ENCODE measurements around the gene CDC42BPG. TPM values are rescaled to one million over a fixed set of nuclear protein-coding genes. Genes with fewer than 3 reads are reported as not detected.
A peak's percentile ranks its signal among the peaks of the same experiment; 100 is the strongest.

The CDC42BPG gene
- total and polyA plus RNA-seq, 9 of the 15 experiments (the other 6 are each of a cell fraction or from before 2014, with no cell fraction given): 0.04 to 8.8 (median 2.1) TPM

DNA sequence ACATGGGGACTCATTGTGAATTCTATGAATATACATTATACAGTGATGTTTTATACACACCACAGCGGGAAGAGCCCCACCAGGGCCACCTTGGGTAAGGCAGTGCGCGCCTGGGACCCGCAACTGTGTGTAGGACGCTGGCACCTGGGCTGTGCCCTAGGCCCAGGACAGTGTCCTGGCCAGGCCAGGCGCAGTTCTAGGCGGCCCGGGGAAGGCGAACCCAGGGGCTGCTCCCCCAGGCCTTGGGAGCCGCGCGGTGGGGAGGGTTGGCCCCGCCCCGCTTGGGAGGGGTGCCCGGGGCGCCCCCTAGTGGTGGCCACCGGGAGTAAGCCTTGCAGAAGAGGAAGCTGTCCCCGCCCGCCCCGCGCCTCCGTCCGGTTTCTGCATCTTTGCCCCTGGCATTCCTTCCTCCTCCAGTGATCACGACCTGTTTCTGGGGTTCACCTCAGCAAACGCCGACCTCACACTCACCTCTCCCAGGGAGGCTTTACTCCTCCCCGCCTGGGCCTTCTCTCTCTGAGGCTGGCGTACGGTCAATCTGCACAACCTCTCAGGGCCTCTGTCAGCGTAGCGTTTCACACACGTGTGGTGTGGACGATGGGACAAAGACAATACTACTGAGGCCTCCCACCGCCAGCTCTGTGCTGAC is 43.4 kb upstream of the CDC42BPG start (continued):
- TF ChIP-seq TBP (optimal IDR thresholded peaks at IDR 0.05; ENCODE audit: low read depth, low read length): peak; percentile 40
- TF ChIP-seq ZNF165 (CRISPR knock-in tag; IDR thresholded peaks at IDR 0.05; ENCODE audit: borderline replicate concordance): no peak
- TF ChIP-seq GATAD2A (IDR thresholded peaks at IDR 0.05): peak; percentile 25; the same call in 1 of the 2 replicates
- no peak for TF ChIP-seq LARP7 (IDR thresholded peaks at IDR 0.05)
- no peak for TF ChIP-seq JUNB (CRISPR knock-in tag; conservative IDR thresholded peaks at IDR 0.05)
- TF ChIP-seq HDAC8 (tag; IDR thresholded peaks at IDR 0.05): no peak
- TF ChIP-seq SNIP1 (IDR thresholded peaks at IDR 0.05; ENCODE audit: low read depth): no peak
- TF ChIP-seq HCFC1 (IDR thresholded peaks at IDR 0.05; ENCODE audit: low read depth, low read length): peak; percentile 44; the same call in 1 of the 2 replicates
- TF ChIP-seq ZNF551 (CRISPR knock-in tag; IDR thresholded peaks at IDR 0.05): no peak
- TF ChIP-seq, protein P1, sequence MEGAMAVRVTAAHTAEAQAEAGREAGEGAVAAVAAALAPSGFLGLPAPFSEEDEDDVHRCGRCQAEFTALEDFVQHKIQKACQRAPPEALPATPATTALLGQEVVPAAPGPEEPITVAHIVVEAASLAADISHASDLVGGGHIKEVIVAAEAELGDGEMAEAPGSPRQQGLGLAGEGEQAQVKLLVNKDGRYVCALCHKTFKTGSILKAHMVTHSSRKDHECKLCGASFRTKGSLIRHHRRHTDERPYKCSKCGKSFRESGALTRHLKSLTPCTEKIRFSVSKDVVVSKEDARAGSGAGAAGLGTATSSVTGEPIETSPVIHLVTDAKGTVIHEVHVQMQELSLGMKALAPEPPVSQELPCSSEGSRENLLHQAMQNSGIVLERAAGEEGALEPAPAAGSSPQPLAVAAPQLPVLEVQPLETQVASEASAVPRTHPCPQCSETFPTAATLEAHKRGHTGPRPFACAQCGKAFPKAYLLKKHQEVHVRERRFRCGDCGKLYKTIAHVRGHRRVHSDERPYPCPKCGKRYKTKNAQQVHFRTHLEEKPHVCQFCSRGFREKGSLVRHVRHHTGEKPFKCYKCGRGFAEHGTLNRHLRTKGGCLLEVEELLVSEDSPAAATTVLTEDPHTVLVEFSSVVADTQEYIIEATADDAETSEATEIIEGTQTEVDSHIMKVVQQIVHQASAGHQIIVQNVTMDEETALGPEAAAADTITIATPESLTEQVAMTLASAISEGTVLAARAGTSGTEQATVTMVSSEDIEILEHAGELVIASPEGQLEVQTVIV (CRISPR knock-in tag; IDR thresholded peaks at IDR 0.05; ENCODE audit: borderline replicate concordance): no peak
- TF ChIP-seq ARHGAP35 (IDR thresholded peaks at IDR 0.05; ENCODE audit: partially characterized antibody): no peak
- TF ChIP-seq, protein P2, sequence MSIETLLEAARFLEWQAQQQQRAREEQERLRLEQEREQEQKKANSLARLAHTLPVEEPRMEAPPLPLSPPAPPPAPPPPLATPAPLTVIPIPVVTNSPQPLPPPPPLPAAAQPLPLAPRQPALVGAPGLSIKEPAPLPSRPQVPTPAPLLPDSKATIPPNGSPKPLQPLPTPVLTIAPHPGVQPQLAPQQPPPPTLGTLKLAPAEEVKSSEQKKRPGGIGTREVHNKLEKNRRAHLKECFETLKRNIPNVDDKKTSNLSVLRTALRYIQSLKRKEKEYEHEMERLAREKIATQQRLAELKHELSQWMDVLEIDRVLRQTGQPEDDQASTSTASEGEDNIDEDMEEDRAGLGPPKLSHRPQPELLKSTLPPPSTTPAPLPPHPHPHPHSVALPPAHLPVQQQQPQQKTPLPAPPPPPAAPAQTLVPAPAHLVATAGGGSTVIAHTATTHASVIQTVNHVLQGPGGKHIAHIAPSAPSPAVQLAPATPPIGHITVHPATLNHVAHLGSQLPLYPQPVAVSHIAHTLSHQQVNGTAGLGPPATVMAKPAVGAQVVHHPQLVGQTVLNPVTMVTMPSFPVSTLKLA (conservative IDR thresholded peaks at IDR 0.05): peak in 1 of 2 experiments; percentile 74; a peak in 2 of 4 replicates
- TF ChIP-seq, protein P3, sequence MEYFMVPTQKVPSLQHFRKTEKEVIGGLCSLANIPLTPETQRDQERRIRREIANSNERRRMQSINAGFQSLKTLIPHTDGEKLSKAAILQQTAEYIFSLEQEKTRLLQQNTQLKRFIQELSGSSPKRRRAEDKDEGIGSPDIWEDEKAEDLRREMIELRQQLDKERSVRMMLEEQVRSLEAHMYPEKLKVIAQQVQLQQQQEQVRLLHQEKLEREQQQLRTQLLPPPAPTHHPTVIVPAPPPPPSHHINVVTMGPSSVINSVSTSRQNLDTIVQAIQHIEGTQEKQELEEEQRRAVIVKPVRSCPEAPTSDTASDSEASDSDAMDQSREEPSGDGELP (CRISPR knock-in tag; IDR thresholded peaks at IDR 0.05; ENCODE audit: borderline replicate concordance): peak; percentile 79
- no peak for TF ChIP-seq ERF (CRISPR knock-in tag; IDR thresholded peaks at IDR 0.05)
- TF ChIP-seq, protein P4, sequence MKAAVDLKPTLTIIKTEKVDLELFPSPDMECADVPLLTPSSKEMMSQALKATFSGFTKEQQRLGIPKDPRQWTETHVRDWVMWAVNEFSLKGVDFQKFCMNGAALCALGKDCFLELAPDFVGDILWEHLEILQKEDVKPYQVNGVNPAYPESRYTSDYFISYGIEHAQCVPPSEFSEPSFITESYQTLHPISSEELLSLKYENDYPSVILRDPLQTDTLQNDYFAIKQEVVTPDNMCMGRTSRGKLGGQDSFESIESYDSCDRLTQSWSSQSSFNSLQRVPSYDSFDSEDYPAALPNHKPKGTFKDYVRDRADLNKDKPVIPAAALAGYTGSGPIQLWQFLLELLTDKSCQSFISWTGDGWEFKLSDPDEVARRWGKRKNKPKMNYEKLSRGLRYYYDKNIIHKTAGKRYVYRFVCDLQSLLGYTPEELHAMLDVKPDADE (conservative IDR thresholded peaks at IDR 0.05; ENCODE audit: control insufficient read depth, low read depth, low read length): peak; percentile 40; the same call in 1 of the 2 replicates
- no peak for TF ChIP-seq TAF9B (IDR thresholded peaks at IDR 0.05; ENCODE audit: partially characterized antibody)
- TF ChIP-seq NCOA2 (IDR thresholded peaks at IDR 0.05; ENCODE audit: partially characterized antibody in 2 of 2): no peak
- TF ChIP-seq, protein P5, sequence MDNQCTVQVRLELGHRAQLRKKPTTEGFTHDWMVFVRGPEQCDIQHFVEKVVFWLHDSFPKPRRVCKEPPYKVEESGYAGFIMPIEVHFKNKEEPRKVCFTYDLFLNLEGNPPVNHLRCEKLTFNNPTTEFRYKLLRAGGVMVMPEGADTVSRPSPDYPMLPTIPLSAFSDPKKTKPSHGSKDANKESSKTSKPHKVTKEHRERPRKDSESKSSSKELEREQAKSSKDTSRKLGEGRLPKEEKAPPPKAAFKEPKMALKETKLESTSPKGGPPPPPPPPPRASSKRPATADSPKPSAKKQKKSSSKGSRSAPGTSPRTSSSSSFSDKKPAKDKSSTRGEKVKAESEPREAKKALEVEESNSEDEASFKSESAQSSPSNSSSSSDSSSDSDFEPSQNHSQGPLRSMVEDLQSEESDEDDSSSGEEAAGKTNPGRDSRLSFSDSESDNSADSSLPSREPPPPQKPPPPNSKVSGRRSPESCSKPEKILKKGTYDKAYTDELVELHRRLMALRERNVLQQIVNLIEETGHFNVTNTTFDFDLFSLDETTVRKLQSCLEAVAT (IDR thresholded peaks at IDR 0.05): no peak
- no peak for TF ChIP-seq FOXM1 (IDR thresholded peaks at IDR 0.05; ENCODE audit: low read depth)
- TF ChIP-seq FOXM1 (CRISPR knock-in tag; IDR thresholded peaks at IDR 0.05; ENCODE audit: low read depth): no peak
- TF ChIP-seq ASH1L (IDR thresholded peaks at IDR 0.05; ENCODE audit: borderline replicate concordance, low read depth, partially characterized antibody): no peak
- no peak for TF ChIP-seq WHSC1 (IDR thresholded peaks at IDR 0.05; ENCODE audit: low read length)

Measured in K562 (cell line).